SU-DHL-6 (cell line): ENCODE data around the gene HOMEZ.

ENCODE experiments used
- CTCF ChIP-seq: fragments of 200-600 bp; sonication (generic); IDR thresholded peaks from one replicate; pipeline ENCODE4 v1.5.1; 2017; ENCODE audit warnings: antibody characterized with exemption, mild to moderate bottlenecking, low read length, moderate library complexity; ENCODE audit not compliant: insufficient read depth, poor library complexity, severe bottlenecking
- EZH2phosphoT487 ChIP-seq: fragments of 200-600 bp; sonication (generic), shearing (Covaris generic); conservative IDR thresholded peaks from 2 replicates; pipeline ENCODE4 v1.6.1; 2018; ENCODE audit warnings: mild to moderate bottlenecking, antibody characterized with exemption, low read length, moderate library complexity, mixed read lengths

- no peak for TF ChIP-seq CTCF
- TF ChIP-seq EZH2phosphoT487, result no peak
Measured at GRCh38 chr14:23228812-23229211, 57.1 kb downstream of the HOMEZ start.
